ENCODE results near the gene TRDN. TPM values are rescaled to one million over a fixed set of nuclear protein-coding genes. Genes with fewer than 3 reads are reported as not detected.

Gene TRDN
- total RNA-seq, 1 donor from 2014 or later: not detected

GRCh38 chr6:123211777-123212545 lies 424.8 kb downstream of the TRDN start:
- Histone ChIP-seq H3K27me3 (no peaks in the 10 kb centered on the region), H3K27ac (no peak overlapping the region), H3K9me3 (no peaks in the 10 kb centered on the region), H3K4me1 (no peaks in the 10 kb centered on the region), H3K4me3 (no peak overlapping the region), H3K36me3 (no peaks in the 10 kb centered on the region)
- no peak for TF ChIP-seq CTCF (IDR thresholded peaks at IDR 0.05)
- no peak for DNase-seq (ENCODE audit: low spot score in 2 of 2)
- intact Hi-C loops (cut with DNase I): no loop called here

GRCh38 chr6:123210645-123211044 lies 426.1 kb downstream of the TRDN start:
- Histone ChIP-seq H3K9me3 (no peaks in the 10 kb centered on the region), H3K4me1 (no peaks in the 10 kb centered on the region), H3K27me3 (no peaks in the 10 kb centered on the region), H3K36me3 (no peaks in the 10 kb centered on the region), H3K27ac (no peak overlapping the region), H3K4me3 (no peak overlapping the region)
- no peak for DNase-seq (ENCODE audit: low spot score in 2 of 2)
- intact Hi-C loops (cut with DNase I): no loop called here
- no peak for TF ChIP-seq CTCF (IDR thresholded peaks at IDR 0.05)

- intact Hi-C loops (cut with DNase I): no loop called here
- H3K4me1 ChIP-seq: no peaks in the 10 kb centered on the region
- no peaks in the 10 kb centered on the region for H3K9me3 ChIP-seq
- no peak for TF ChIP-seq CTCF (IDR thresholded peaks at IDR 0.05)
- no peak for DNase-seq (ENCODE audit: low spot score in 2 of 2)
- no peak overlapping the region for H3K27ac ChIP-seq
- H3K27me3 ChIP-seq: no peaks in the 10 kb centered on the region
- H3K4me3 ChIP-seq: no peak overlapping the region
- H3K36me3 ChIP-seq: no peaks in the 10 kb centered on the region
Measured at GRCh38 chr6:123207967-123208510, 428.7 kb downstream of the TRDN start.

GRCh38 chr6:123203928-123204327 lies 432.8 kb downstream of the TRDN start:
- intact Hi-C loops (cut with DNase I): no loop called here
- no peaks in the 10 kb centered on the region for H3K4me1 ChIP-seq
- TF ChIP-seq CTCF (IDR thresholded peaks at IDR 0.05): no peak
- H3K36me3 ChIP-seq: no peaks in the 10 kb centered on the region
- DNase-seq (ENCODE audit: low spot score in 2 of 2): no peak
- H3K4me3 ChIP-seq: no peak overlapping the region
- no peak overlapping the region for H3K27ac ChIP-seq
- H3K9me3 ChIP-seq: no peaks in the 10 kb centered on the region
- H3K27me3 ChIP-seq: no peaks in the 10 kb centered on the region

GRCh38 chr6:123201869-123202372 lies 434.8 kb downstream of the TRDN start:
- no peak overlapping the region for H3K4me3 ChIP-seq
- no peak for TF ChIP-seq CTCF (IDR thresholded peaks at IDR 0.05)
- H3K27ac ChIP-seq: no peak overlapping the region
- DNase-seq (ENCODE audit: low spot score in 2 of 2): no peak
- H3K27me3 ChIP-seq: no peaks in the 10 kb centered on the region
- no peaks in the 10 kb centered on the region for H3K36me3 ChIP-seq
- no peaks in the 10 kb centered on the region for H3K9me3 ChIP-seq
- intact Hi-C loops (cut with DNase I): no loop called here
- H3K4me1 ChIP-seq: no peaks in the 10 kb centered on the region

Data from ascending aorta (tissue), 2 donors.